ENCODE data around the gene INO80. TPM values are rescaled to one million over a fixed set of nuclear protein-coding genes. Genes with fewer than 3 reads are reported as not detected.
"Not testable (repeated sequence)": the region's sequence is repeated elsewhere in the genome, so short reads cannot be mapped to it uniquely, and the experiment has no call there.

Gene INO80
- total RNA-seq, 5 donors from 2014 or later (not counting 1 experiment from before 2014, with no cell fraction given): 31.3 to 34.7 (median 33.7) TPM

- H3K4me3 ChIP-seq (ENCODE audit: control insufficient read depth in 1 of 2, extremely low read depth in 1 of 2, low read length in 1 of 2); H3K27me3 ChIP-seq (replicated peaks in 1 of 2; ENCODE audit: control insufficient read depth in 2 of 2, extremely low read depth in 1 of 2, insufficient read depth in 2 of 2, low read length in 1 of 2); H3K4me1 Mint-ChIP-seq; H3K9me3 Mint-ChIP-seq; H3K4me3 Mint-ChIP-seq; H3K27ac ChIP-seq (ENCODE audit: low read length); ATAC-seq (replicated peaks in 1 of 4); H3K27me3 Mint-ChIP-seq; DNase-seq; H3K9me3 ChIP-seq; H3K4me1 ChIP-seq (ENCODE audit: control insufficient read depth in 1 of 2, extremely low read depth in 1 of 2, insufficient read depth in 2 of 2, low read length in 2 of 2); H3K27ac Mint-ChIP-seq: not testable (repeated sequence)
- peaks cover 48% of the 10 kb centered on the region for H3K36me3 Mint-ChIP-seq
- no CpG with 5 or more reads among the region's 5 CpGs for WGBS (ENCODE audit: insufficient coverage)
- CTCF ChIA-PET: interaction anchor here in 1 of 2 donors (0.7 kb wide), 1 partner anchor 74 kb away, joined by 4 read pairs; no protein-coding TSS in a partner anchor
- peaks cover 4 to 70% of the 10 kb centered on the region in 2 donors for H3K36me3 ChIP-seq (ENCODE audit: control insufficient read depth in 2 of 2, extremely low read depth in 1 of 2, insufficient read depth in 1 of 2, low read length in 1 of 2)
- POLR2A ChIA-PET: interaction anchor here in 1 of 2 donors (0.7 kb wide), 1 partner anchor 183 kb away, joined by 6 read pairs; no protein-coding TSS in a partner anchor
These were observed 37.2 kb downstream of the INO80 start for GRCh38 chr15:41078879-41079278.

GRCh38 chr15:41078125-41078524, 38.0 kb downstream of the INO80 start:
- H3K4me3 Mint-ChIP-seq: no peak overlapping the region
- H3K4me3 ChIP-seq (ENCODE audit: control insufficient read depth in 1 of 2, extremely low read depth in 1 of 2, low read length in 1 of 2): no peak overlapping the region
- H3K4me1 ChIP-seq (ENCODE audit: control insufficient read depth in 1 of 2, extremely low read depth in 1 of 2, insufficient read depth in 2 of 2, low read length in 2 of 2): no peaks in the 10 kb centered on the region
- peaks cover 4 to 70% of the 10 kb centered on the region in 2 donors for H3K36me3 ChIP-seq (ENCODE audit: control insufficient read depth in 2 of 2, extremely low read depth in 1 of 2, insufficient read depth in 1 of 2, low read length in 1 of 2)
- no peaks in the 10 kb centered on the region for H3K9me3 Mint-ChIP-seq
- no peaks in the 10 kb centered on the region for H3K27me3 ChIP-seq (replicated peaks in 1 of 2; ENCODE audit: control insufficient read depth in 2 of 2, extremely low read depth in 1 of 2, insufficient read depth in 2 of 2, low read length in 1 of 2)
- no peak overlapping the region for H3K27ac ChIP-seq (ENCODE audit: low read length)
- H3K4me1 Mint-ChIP-seq: peaks cover 0 to 3% (median 0%) of the 10 kb centered on the region in 3 donors
- POLR2A ChIA-PET: no interaction called here
- H3K27ac Mint-ChIP-seq: no peak overlapping the region
- peaks cover 52% of the 10 kb centered on the region for H3K36me3 Mint-ChIP-seq
- DNase-seq (no peak), ATAC-seq (replicated peaks in 1 of 4) (no peak)
- H3K9me3 ChIP-seq: no peaks in the 10 kb centered on the region
- 100% methylated on average over 1 of the region's 7 CpGs for WGBS (ENCODE audit: insufficient coverage)
- H3K27me3 Mint-ChIP-seq: no peaks in the 10 kb centered on the region
- CTCF ChIA-PET: no interaction called here

GRCh38 chr15:41073028-41073427, 43.1 kb downstream of the INO80 start:
- no peak overlapping the region for H3K4me3 ChIP-seq (ENCODE audit: control insufficient read depth in 1 of 2, extremely low read depth in 1 of 2, low read length in 1 of 2)
- H3K4me1 ChIP-seq (ENCODE audit: control insufficient read depth in 1 of 2, extremely low read depth in 1 of 2, insufficient read depth in 2 of 2, low read length in 2 of 2): no peaks in the 10 kb centered on the region
- WGBS (ENCODE audit: insufficient coverage): no CpG with 5 or more reads among the region's 3 CpGs
- Mint-ChIP-seq H3K9me3 (no peaks in the 10 kb centered on the region), H3K4me1 (no peaks in the 10 kb centered on the region), H3K27me3 (no peaks in the 10 kb centered on the region), H3K4me3 (no peak overlapping the region), H3K36me3 (peaks cover 49% of the 10 kb centered on the region), H3K27ac (no peak overlapping the region)
- peaks cover 5 to 64% of the 10 kb centered on the region in 2 donors for H3K36me3 ChIP-seq (ENCODE audit: control insufficient read depth in 2 of 2, extremely low read depth in 1 of 2, insufficient read depth in 1 of 2, low read length in 1 of 2)
- H3K9me3 ChIP-seq: no peaks in the 10 kb centered on the region
- no peak overlapping the region for H3K27ac ChIP-seq (ENCODE audit: low read length)
- H3K27me3 ChIP-seq (replicated peaks in 1 of 2; ENCODE audit: control insufficient read depth in 2 of 2, extremely low read depth in 1 of 2, insufficient read depth in 2 of 2, low read length in 1 of 2): no peaks in the 10 kb centered on the region
- ChIA-PET CTCF (no interaction called here), POLR2A (no interaction called here)
- ATAC-seq (replicated peaks in 1 of 4) (no peak), DNase-seq (no peak)

GRCh38 chr15:41072013-41072412, 44.1 kb downstream of the INO80 start:
- Histone ChIP-seq H3K4me1 (ENCODE audit: control insufficient read depth in 1 of 2, extremely low read depth in 1 of 2, insufficient read depth in 2 of 2, low read length in 2 of 2) (no peaks in the 10 kb centered on the region), H3K27me3 (replicated peaks in 1 of 2; ENCODE audit: control insufficient read depth in 2 of 2, extremely low read depth in 1 of 2, insufficient read depth in 2 of 2, low read length in 1 of 2) (no peaks in the 10 kb centered on the region), H3K4me3 (ENCODE audit: control insufficient read depth in 1 of 2, extremely low read depth in 1 of 2, low read length in 1 of 2) (no peak overlapping the region), H3K27ac (ENCODE audit: low read length) (no peak overlapping the region), H3K9me3 (no peaks in the 10 kb centered on the region), H3K36me3 (ENCODE audit: control insufficient read depth in 2 of 2, extremely low read depth in 1 of 2, insufficient read depth in 1 of 2, low read length in 1 of 2) (peaks cover 5 to 64% of the 10 kb centered on the region in 2 donors)
- CTCF ChIA-PET: interaction anchor here in 1 of 2 donors (0.6 to 0.7 kb wide), 2 partner anchors 29 to 390 kb away, joined by 3 read pairs; no protein-coding TSS in a partner anchor
- H3K9me3 Mint-ChIP-seq: no peaks in the 10 kb centered on the region
- POLR2A ChIA-PET: interaction anchor here in 1 of 2 donors (0.6 kb wide), 1 partner anchor 23 kb away, joined by 6 read pairs; no protein-coding TSS in a partner anchor
- H3K4me1 Mint-ChIP-seq: no peaks in the 10 kb centered on the region
- no CpG with 5 or more reads among the region's 3 CpGs for WGBS (ENCODE audit: insufficient coverage)
- DNase-seq (no peak), ATAC-seq (replicated peaks in 1 of 4) (no peak)
- no peaks in the 10 kb centered on the region for H3K27me3 Mint-ChIP-seq
- no peak overlapping the region for H3K27ac Mint-ChIP-seq
- peaks cover 58% of the 10 kb centered on the region for H3K36me3 Mint-ChIP-seq
- H3K4me3 Mint-ChIP-seq: no peak overlapping the region

GRCh38 chr15:41066516-41066915, 49.6 kb downstream of the INO80 start:
- H3K27ac ChIP-seq (ENCODE audit: low read length): no peak overlapping the region
- H3K27me3 ChIP-seq (replicated peaks in 1 of 2; ENCODE audit: control insufficient read depth in 2 of 2, extremely low read depth in 1 of 2, insufficient read depth in 2 of 2, low read length in 1 of 2): no peaks in the 10 kb centered on the region
- ATAC-seq (replicated peaks in 1 of 4) (no peak), DNase-seq (no peak)
- H3K27me3 Mint-ChIP-seq: no peaks in the 10 kb centered on the region
- no peaks in the 10 kb centered on the region for H3K9me3 ChIP-seq
- CTCF ChIA-PET: interaction anchor here (0.6 to 0.7 kb wide), 3 partner anchors 18 to 154 kb away, joined by 3 to 6 read pairs (median 5); no protein-coding TSS in a partner anchor
- no peak overlapping the region for H3K4me3 ChIP-seq (ENCODE audit: control insufficient read depth in 1 of 2, extremely low read depth in 1 of 2, low read length in 1 of 2)
- H3K4me1 ChIP-seq (ENCODE audit: control insufficient read depth in 1 of 2, extremely low read depth in 1 of 2, insufficient read depth in 2 of 2, low read length in 2 of 2): no peaks in the 10 kb centered on the region
- H3K27ac Mint-ChIP-seq: no peak overlapping the region
- peaks cover 70% of the 10 kb centered on the region for H3K36me3 Mint-ChIP-seq
- H3K4me3 Mint-ChIP-seq: no peak overlapping the region
- peaks cover 0 to 9% (median 3%) of the 10 kb centered on the region in 3 donors for H3K9me3 Mint-ChIP-seq
- peaks cover 8 to 55% of the 10 kb centered on the region in 2 donors for H3K36me3 ChIP-seq (ENCODE audit: control insufficient read depth in 2 of 2, extremely low read depth in 1 of 2, insufficient read depth in 1 of 2, low read length in 1 of 2)
- no peaks in the 10 kb centered on the region for H3K4me1 Mint-ChIP-seq
- 100% methylated on average over 3 of the region's 7 CpGs for WGBS (ENCODE audit: insufficient coverage)
- POLR2A ChIA-PET: interaction anchor here in 1 of 2 donors (0.7 kb wide), 1 partner anchor 824 kb away, joined by 6 read pairs; no protein-coding TSS in a partner anchor

- ATAC-seq (replicated peaks in 1 of 4): no peak
- Histone ChIP-seq H3K27ac (ENCODE audit: low read length) (no peak overlapping the region), H3K4me3 (ENCODE audit: control insufficient read depth in 1 of 2, extremely low read depth in 1 of 2, low read length in 1 of 2) (no peak overlapping the region), H3K9me3 (no peaks in the 10 kb centered on the region), H3K27me3 (replicated peaks in 1 of 2; ENCODE audit: control insufficient read depth in 2 of 2, extremely low read depth in 1 of 2, insufficient read depth in 2 of 2, low read length in 1 of 2) (no peaks in the 10 kb centered on the region), H3K36me3 (ENCODE audit: control insufficient read depth in 2 of 2, extremely low read depth in 1 of 2, insufficient read depth in 1 of 2, low read length in 1 of 2) (peaks cover 8 to 58% of the 10 kb centered on the region in 2 donors), H3K4me1 (ENCODE audit: control insufficient read depth in 1 of 2, extremely low read depth in 1 of 2, insufficient read depth in 2 of 2, low read length in 2 of 2) (no peaks in the 10 kb centered on the region)
- no peak for DNase-seq
- no peak overlapping the region for H3K27ac Mint-ChIP-seq
- peaks cover 0 to 12% (median 3%) of the 10 kb centered on the region in 3 donors for H3K9me3 Mint-ChIP-seq
- POLR2A ChIA-PET: no interaction called here
- WGBS (ENCODE audit: insufficient coverage): no CpG with 5 or more reads among the region's 2 CpGs
- H3K36me3 Mint-ChIP-seq: peaks cover 69% of the 10 kb centered on the region
- no peaks in the 10 kb centered on the region for H3K4me1 Mint-ChIP-seq
- no peak overlapping the region for H3K4me3 Mint-ChIP-seq
- no peaks in the 10 kb centered on the region for H3K27me3 Mint-ChIP-seq
- CTCF ChIA-PET: no interaction called here
These were observed 54.4 kb downstream of the INO80 start for GRCh38 chr15:41061667-41062066.

All from T-cell (primary cell).